RPMI7951 (cell line): ENCODE data around the gene CIRBP. TPM values are rescaled to one million over a fixed set of nuclear protein-coding genes. Genes with fewer than 3 reads are reported as not detected.

ENCODE experiments used
- DNase-seq: peaks from one replicate; pipeline ENCODE4 v3.0.0-alpha.2; 2012; ENCODE audit warnings: low read depth
- total RNA-seq: library from RNA; depleted of rRNA; stranded (reverse); fragments of >200 nt; shearing (Covaris generic); gene quantifications from 2 replicates; pipeline ENCODE4 v1.2.3, GENCODE V29; 2014

CIRBP gene
- total RNA-seq, 1 experiment from 2014 or later = 44.2 TPM

GRCh38 chr19:1278713-1279660 is 9.9 kb downstream of the CIRBP start:
- no peak for DNase-seq

GRCh38 chr19:1279782-1280341 is 10.7 kb downstream of the CIRBP start:
- peak; percentile 76 for DNase-seq

- DNase-seq = no peak
Measured at GRCh38 chr19:1280636-1281568, 11.8 kb downstream of the CIRBP start.

- DNase-seq = no peak
Measured at GRCh38 chr19:1281569-1282287, 12.6 kb downstream of the CIRBP start.

- no peak for DNase-seq
Measured at GRCh38 chr19:1282588-1283206, 13.6 kb downstream of the CIRBP start.

GRCh38 chr19:1283207-1283916 is 14.2 kb downstream of the CIRBP start:
- no peak for DNase-seq

GRCh38 chr19:1283917-1284292 is 14.8 kb downstream of the CIRBP start:
- DNase-seq = no peak

- DNase-seq = no peak
Measured at GRCh38 chr19:1284293-1284978, 15.3 kb downstream of the CIRBP start.

GRCh38 chr19:1284979-1285736 is 16.0 kb downstream of the CIRBP start:
- DNase-seq = no peak

GRCh38 chr19:1285737-1286360 is 16.7 kb downstream of the CIRBP start, which contains the start of gene EFNA2:
TSS of gene EFNA2 (plus strand) at chr19:1285873. CDS start at chr19:1286169, 296 bp downstream.
- DNase-seq = no peak

- no peak for DNase-seq
Measured at GRCh38 chr19:1286487-1287353, 17.6 kb downstream of the CIRBP start.

GRCh38 chr19:1287354-1288225 is 18.5 kb downstream of the CIRBP start:
- no peak for DNase-seq

- no peak for DNase-seq
Measured at GRCh38 chr19:1288226-1288612, 19.1 kb downstream of the CIRBP start.

GRCh38 chr19:1288833-1289685 is 19.9 kb downstream of the CIRBP start:
- no peak for DNase-seq

GRCh38 chr19:1289686-1290025 is 20.5 kb downstream of the CIRBP start:
- DNase-seq = no peak
